ENCODE data around the gene WDR38.
A peak's percentile ranks its signal among the peaks of the same experiment; 100 is the strongest.

The WDR38 gene

DNA sequence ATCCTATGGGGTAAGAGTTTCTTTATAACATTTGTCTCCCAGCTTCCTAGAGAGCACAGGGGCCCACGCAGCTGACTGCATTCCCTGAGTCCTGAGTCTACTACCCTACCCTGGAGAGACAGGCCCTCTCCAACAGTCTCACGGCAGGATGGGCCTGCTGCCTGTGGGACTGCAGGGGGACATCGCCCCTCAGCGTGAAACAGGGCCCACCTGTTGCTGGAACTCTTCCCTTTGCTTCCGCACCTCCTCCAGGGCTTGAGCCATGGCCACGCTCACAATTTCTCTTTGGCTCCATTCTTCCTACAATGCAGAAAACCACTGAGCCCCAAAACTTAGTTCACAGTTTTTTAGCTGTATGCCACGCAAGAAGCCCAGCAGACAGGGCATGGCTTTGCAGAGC is 36.9 kb downstream of the WDR38 start:
- Mint-ChIP-seq H3K9me3 (no peaks in the 10 kb centered on the region), H3K4me3 (no peak overlapping the region), H3K4me1 (ENCODE audit: low read depth) (peaks cover 4% of the 10 kb centered on the region), H3K36me3 (ENCODE audit: low read depth) (peaks cover 32% of the 10 kb centered on the region), H3K27ac (no peak overlapping the region), H3K27me3 (ENCODE audit: low read depth) (no peaks in the 10 kb centered on the region)
- DNase-seq (ENCODE audit: low spot score), result no peak

DNA sequence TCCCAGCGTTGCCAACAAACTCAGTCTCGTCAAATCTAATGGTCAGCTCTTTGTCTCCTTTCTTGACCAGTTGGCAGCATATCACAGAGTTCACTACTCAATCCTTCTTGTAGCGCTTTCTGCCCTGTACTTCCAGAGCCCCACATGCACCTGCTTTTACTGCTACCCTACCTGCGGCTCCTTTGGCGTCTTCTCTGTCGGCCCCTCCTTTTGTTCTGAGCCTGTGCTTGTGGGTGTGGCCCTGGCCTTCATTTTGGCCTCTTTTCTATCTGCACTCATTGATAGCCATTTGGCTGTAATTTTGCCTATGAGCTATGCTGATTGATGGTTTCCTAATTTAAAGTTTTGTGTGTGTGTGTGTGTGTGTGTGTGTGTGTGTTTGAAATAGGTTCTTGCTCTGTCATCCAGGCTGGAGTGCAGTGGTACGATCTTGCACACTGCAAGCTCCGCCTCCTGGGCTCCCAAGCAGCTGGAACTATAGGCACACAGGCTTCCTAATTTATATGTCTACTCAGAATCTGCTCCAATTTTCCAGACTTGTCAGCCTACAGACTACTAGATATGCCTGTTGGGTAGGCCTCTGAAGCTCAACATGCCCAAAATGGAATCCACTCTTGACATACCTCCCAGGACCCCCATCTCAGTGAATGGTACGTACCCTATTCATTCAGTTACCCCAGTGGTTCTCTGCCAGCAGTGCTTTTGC is 40.9 kb downstream of the WDR38 start:
- no peak for DNase-seq (ENCODE audit: low spot score)
- H3K4me1 Mint-ChIP-seq (ENCODE audit: low read depth), result peaks cover 8% of the 10 kb centered on the region
- H3K27me3 Mint-ChIP-seq (ENCODE audit: low read depth), result no peaks in the 10 kb centered on the region
- no peak overlapping the region for H3K27ac Mint-ChIP-seq
- H3K9me3 Mint-ChIP-seq, result no peaks in the 10 kb centered on the region
- H3K4me3 Mint-ChIP-seq, result no peak overlapping the region
- H3K36me3 Mint-ChIP-seq (ENCODE audit: low read depth), result peaks cover 35% of the 10 kb centered on the region

DNA sequence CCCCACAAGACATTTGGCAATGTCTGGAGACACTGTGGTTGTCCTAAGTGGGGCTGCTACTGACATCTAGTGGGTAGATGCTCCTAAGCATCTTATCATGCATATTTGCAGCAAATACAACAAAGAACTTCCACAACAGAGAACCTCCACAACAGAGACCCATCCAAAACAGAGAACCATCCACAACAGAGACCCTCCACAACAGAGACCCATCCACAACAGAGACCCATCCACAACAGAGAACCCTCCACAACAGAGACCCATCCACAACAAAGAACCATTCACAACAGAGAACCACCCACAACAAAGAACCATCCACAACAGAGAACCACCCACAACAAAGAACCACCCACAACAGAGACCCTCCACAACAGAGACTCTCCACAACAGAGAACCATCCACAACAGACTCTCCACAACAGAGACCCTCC is 41.5 kb downstream of the WDR38 start:
- Mint-ChIP-seq H3K4me1 (ENCODE audit: low read depth) (peaks cover 8% of the 10 kb centered on the region), H3K27me3 (ENCODE audit: low read depth) (no peaks in the 10 kb centered on the region), H3K36me3 (ENCODE audit: low read depth) (peaks cover 35% of the 10 kb centered on the region), H3K4me3 (no peak overlapping the region), H3K27ac (peak overlapping the region; percentile 13), H3K9me3 (no peaks in the 10 kb centered on the region)
- DNase-seq (ENCODE audit: low spot score), result no peak

DNA sequence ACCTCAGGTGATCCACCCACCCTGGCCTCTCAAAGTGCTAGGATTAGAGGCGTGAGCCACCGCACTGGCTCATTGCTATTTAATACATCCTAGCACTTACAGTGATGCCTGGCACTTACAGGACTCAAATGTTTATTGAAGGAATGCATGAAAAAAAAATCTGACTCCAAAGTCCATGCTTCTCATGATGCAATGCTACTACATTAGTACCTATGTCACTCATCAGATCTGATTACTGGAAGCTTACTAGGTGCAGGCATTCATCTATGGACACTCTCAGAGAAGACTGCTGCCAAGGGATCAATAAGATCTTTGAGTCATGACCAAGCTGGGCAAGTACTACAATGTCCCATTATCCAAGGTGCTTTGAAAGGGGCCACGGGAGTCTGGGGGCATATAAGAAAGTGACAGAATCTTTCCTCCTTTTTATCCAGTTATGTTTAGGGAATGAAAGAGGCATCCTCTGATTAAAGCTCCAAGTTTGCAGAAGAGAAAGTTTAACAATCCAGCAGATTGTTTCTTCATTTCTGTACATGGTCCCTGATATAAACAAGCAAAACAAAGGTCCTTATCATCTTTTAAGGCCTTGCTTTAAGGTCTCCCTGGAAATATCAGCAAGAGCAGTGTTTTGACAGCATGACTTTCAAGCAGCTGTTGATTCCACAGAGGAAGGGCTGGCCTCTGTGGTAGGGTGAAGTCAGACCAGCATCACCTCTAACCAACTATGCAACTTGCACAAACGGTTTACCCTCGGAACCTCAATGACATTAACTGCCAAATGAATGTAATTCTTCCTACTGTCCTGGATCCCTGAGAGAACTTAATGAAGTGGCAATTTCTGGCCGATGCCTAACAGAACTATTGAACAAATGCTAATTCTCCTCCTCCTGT is 44.6 kb downstream of the WDR38 start:
- Mint-ChIP-seq H3K4me3 (no peak overlapping the region), H3K36me3 (ENCODE audit: low read depth) (peaks cover 26% of the 10 kb centered on the region), H3K9me3 (no peaks in the 10 kb centered on the region), H3K27me3 (ENCODE audit: low read depth) (no peaks in the 10 kb centered on the region), H3K4me1 (ENCODE audit: low read depth) (peaks cover 8% of the 10 kb centered on the region), H3K27ac (no peak overlapping the region)
- DNase-seq (ENCODE audit: low spot score), result no peak

DNA sequence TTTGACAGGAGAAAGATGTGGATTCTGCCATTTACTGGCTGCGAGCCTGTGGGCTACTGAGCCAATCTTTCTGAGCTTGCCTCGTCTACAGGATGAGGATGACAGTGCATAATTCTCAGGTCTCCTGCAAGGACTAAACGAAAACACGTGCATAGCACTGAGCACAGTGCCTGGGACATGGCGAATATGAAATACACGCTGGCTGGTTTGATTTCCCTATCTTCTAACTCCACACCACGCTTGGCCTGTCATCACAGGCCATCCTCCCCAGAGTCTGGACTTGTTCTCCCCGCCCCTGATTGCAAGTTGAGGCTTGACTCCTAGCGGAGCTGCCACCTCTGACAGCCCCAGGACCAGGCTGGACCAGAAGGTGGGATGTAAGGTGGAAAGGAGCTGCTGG is 46.6 kb downstream of the WDR38 start:
- no peaks in the 10 kb centered on the region for H3K9me3 Mint-ChIP-seq
- no peak overlapping the region for H3K27ac Mint-ChIP-seq
- peaks cover 23% of the 10 kb centered on the region for H3K36me3 Mint-ChIP-seq (ENCODE audit: low read depth)
- no peaks in the 10 kb centered on the region for H3K27me3 Mint-ChIP-seq (ENCODE audit: low read depth)
- no peak for DNase-seq (ENCODE audit: low spot score)
- H3K4me1 Mint-ChIP-seq (ENCODE audit: low read depth), result peaks cover 6% of the 10 kb centered on the region
- no peak overlapping the region for H3K4me3 Mint-ChIP-seq

DNA sequence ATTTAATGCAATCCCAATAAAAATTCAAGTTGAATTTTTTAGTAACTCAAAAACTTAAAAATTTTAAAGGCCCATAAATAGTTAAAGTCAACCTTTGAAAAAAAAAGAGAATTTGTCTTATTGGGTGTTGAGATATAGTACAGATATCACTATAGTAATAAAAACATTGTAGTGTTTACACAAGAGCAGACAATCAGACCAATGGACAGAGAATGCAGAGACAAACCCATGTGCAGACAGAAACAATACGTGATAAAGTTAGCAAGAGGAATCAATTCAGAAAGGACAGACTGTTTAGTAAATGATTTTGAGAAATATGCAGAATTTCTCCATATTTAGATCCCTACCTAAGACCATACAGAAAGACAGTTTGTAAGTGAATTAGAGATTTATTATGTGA is 53.7 kb downstream of the WDR38 start:
- no peaks in the 10 kb centered on the region for H3K9me3 Mint-ChIP-seq
- no peaks in the 10 kb centered on the region for H3K4me1 Mint-ChIP-seq (ENCODE audit: low read depth)
- H3K27me3 Mint-ChIP-seq (ENCODE audit: low read depth), result no peaks in the 10 kb centered on the region
- DNase-seq (ENCODE audit: low spot score), result no peak
- peaks cover 26% of the 10 kb centered on the region for H3K36me3 Mint-ChIP-seq (ENCODE audit: low read depth)
- H3K4me3 Mint-ChIP-seq, result no peak overlapping the region
- no peak overlapping the region for H3K27ac Mint-ChIP-seq
